Measurements from ENCODE around the gene CDKAL1.

Gene CDKAL1

DNA sequence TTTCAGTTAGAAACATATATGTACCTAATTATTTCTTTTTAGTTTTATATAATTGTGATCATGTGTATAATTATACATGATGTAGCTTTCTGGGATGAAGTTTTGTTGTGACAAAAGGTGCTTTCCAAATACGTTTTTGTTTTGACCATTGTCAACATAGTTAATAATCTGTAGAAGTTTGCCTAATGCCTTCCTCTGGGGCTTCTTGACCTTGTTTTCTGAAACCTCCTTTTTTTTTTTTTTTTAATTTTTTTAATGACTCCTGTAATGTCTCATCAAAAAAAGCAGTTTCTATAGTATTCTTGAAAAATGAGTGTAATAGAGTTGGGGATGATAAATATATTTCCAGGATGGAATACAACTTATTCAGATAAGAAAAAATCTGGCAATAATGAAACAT is 624.6 kb downstream of the CDKAL1 start:
- DNase-seq (ENCODE audit: low read depth in 2 of 3, low spot score in 1 of 3) = no peak

- no peak for DNase-seq (ENCODE audit: low read depth in 2 of 3, low spot score in 1 of 3)
Observed at GRCh38 chr6:21159465-21159864, 625.2 kb downstream of the CDKAL1 start.

DNA sequence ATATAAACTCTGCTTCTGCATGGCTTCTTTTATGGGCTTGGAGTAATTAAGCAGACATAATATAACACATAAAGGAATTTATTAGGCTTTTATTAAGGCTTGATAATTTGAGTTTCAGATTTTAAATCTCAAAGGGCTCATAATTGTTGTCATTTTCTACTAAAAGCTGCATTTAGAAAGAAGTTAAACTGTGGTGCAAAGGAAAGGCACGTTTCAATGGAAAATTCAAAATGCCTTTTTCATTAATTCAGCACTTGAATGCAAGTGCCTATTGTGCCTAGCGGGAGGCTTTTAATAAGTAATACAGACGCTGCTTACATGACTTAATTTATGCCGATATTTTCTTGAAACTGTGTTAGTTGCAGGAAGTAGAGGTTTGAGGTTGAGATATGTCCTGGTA is 627.5 kb downstream of the CDKAL1 start:
- DNase-seq (ENCODE audit: low read depth in 2 of 3, low spot score in 1 of 3) = no peak

DNA sequence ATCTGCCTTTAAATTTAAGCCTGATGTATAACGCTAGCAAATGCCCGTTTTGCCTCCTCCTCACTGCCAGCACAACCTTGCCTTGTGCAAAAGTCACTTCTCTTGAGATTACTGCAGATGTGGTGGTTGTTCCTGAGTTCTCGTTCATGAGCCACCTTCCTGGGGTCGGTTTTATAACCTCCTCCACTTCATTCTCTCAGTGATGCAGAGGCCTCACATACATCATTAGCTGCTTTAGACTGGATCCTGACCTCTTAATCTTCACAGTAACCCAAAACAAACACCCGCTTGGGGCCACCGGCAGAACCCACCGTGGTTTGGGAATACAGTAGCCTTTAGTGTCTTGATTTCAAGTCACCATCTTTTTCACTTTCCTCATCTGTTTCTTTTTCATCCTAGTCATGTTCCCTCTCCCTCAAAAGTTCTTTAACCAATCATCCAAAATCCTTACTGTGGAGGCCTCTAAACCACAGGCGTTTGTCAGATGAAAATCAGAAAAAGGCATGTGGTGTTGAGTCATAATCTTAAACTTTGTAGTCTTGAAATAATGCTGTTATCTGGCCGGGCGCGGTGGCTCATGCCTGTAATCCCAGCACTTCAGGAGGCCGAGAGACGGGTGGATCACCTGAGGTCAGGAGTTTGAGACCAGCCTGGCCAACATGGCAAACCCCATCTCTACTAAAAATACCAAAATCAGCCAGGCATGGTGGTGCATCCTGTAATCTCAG is 629.0 kb downstream of the CDKAL1 start:
- DNase-seq (ENCODE audit: low read depth in 2 of 3, low spot score in 1 of 3) = no peak

DNA sequence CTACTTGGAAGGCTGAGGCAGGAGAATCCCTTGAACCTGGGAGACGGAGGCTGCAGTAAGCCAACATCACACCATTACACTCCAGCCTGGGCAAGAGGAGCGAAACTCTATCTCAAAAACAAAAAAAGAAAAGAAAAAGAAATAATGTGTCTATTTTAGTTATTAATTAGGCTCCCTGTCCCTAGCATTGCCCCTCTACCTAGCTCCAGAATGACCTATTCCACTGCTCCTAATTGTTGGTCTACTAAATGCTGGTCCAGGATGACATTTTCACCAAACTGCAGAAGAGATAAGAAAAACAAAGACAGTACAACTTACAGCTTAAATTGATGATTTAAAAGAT is 629.6 kb downstream of the CDKAL1 start:
- DNase-seq (ENCODE audit: low read depth in 2 of 3, low spot score in 1 of 3) = no peak

DNA sequence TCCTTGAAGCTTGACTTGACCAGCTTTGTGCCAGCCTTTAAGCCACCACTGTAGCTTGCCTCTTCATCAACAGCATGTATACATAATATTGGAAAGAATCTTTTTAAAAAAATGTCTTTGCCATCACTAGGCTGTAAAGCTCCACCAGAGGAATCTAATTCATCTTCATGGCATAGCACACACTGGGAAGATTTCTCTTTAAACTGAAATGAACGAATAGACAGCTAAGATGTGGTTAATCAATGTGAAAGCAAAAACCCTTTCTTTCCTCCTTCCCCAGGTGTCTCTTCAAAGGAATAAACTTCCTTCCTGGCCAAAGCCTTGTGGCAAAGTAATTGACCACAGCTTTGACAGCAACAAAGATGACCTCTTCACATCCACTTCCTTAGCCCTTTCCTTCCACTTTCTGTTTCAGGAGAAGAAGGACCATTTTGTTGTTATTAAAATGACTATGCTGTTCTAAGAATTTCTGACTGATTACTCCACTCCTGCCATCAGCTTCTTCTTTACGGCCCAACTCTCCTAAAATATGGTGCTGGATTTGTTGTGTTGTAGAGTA is 630.6 kb downstream of the CDKAL1 start:
- no peak for DNase-seq (ENCODE audit: low read depth in 2 of 3, low spot score in 1 of 3)

GRCh38 chr6:21166754-21167153 is 632.5 kb downstream of the CDKAL1 start:
- no peak for DNase-seq (ENCODE audit: low read depth in 2 of 3, low spot score in 1 of 3)

DNA sequence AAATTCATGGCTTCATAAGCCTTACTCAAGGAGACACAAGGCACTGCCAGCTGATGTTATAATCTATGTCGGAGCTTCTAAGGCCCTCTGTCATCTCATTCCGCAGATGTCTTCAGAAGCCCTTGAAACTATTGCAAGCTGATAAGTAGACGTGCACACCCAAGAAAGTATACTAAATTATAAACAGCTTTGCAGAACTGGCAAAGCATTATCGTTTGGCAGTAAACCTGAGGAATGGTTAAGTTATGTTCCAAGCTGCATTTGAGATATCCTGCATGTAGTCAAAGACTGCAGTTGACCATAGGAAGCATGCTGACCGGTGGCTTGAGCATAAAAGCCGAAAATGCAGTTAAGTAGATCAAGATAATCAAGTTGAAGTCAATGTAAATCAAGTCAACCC is 633.5 kb downstream of the CDKAL1 start:
- no peak for DNase-seq (ENCODE audit: low read depth in 2 of 3, low spot score in 1 of 3)

- no peak for DNase-seq (ENCODE audit: low read depth in 2 of 3, low spot score in 1 of 3)
Observed at GRCh38 chr6:21171801-21172200, 637.5 kb downstream of the CDKAL1 start.

- no peak for DNase-seq (ENCODE audit: low read depth in 2 of 3, low spot score in 1 of 3)
Observed at GRCh38 chr6:21173031-21173430, 638.8 kb downstream of the CDKAL1 start.

GRCh38 chr6:21173678-21174077 is 639.4 kb downstream of the CDKAL1 start:
- no peak for DNase-seq (ENCODE audit: low read depth in 2 of 3, low spot score in 1 of 3)

DNA sequence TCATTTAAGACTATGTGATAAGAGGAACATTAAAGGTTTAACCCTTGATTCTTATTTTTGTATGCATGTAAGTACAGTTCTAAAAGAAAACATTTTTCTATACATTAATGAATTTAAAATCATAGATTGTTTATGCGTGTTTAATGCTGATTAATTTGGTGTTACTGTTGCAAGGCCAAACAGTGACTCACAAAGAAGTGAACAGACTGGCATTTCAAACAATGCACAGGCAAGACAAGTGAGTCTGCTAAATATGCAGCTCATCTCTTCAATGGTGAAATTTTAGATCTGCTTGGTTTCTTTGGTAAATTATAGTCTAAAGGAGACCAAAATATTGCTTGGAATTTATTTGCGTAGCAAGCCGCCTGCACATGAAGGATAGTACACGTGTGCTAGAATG is 641.9 kb downstream of the CDKAL1 start:
- no peak for DNase-seq (ENCODE audit: low read depth in 2 of 3, low spot score in 1 of 3)

DNA sequence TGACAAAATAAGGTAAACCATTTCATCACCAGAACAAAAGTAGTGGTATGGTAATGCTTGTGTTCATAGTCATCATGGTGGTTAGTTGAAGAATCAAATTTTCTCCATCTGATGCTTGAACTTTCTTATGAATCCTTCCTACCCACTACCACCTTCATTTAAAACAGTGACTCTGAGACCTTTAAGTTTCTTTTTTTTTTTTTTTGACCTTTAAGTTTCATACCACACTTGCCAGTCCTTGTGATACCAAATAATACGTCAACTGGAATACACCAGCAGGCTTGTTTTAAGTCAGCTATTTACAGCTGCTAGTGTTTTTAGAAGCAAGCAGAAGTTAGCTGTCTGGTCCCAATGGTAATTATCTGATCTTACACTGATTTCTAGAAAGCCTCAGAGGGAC is 645.9 kb downstream of the CDKAL1 start:
- DNase-seq (ENCODE audit: low read depth in 2 of 3, low spot score in 1 of 3) = no peak

DNA sequence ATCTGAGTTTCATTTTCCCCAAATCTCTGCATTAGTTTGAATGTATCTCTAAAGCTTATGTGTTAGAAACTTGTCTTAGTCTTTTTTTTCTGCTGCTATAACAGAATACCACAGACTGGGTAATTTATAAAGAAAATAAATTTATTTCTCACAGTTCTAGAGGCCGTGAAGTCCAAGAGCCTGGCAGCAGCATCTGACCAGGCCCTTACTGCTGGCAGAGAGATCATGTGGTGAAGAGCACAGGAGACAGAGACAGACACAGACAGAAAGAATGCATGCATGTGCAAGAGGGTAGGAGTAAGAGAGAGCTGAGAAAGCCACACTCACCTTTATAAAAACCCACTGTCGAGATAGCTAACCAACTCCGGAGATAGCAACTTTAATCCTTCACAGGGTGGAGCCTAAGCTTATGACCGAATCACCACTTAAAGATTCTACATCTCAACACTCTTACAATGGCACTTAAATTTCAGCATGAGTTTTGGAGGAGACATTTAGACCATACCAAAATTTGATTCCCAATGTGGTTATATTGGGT is 646.6 kb downstream of the CDKAL1 start:
- no peak for DNase-seq (ENCODE audit: low read depth in 2 of 3, low spot score in 1 of 3)

DNA sequence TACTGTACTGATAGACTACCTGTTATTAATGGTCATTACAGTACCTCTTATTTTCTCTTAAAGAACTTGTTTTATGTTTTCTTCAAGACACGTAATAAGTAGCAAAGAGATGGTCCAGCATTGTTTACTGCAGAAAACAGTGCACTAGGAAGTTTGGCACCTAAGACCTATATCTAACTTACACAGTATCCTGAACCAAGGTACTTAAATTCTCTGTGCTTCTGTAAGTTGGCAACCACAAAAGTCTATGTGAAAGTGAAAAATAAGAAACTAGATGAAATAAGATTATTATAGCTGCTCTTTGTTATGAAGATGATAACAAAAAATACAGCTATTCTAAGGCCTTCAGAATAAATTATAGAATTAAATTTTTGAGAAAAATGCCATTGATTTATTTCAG is 647.6 kb downstream of the CDKAL1 start:
- no peak for DNase-seq (ENCODE audit: low read depth in 2 of 3, low spot score in 1 of 3)

DNA sequence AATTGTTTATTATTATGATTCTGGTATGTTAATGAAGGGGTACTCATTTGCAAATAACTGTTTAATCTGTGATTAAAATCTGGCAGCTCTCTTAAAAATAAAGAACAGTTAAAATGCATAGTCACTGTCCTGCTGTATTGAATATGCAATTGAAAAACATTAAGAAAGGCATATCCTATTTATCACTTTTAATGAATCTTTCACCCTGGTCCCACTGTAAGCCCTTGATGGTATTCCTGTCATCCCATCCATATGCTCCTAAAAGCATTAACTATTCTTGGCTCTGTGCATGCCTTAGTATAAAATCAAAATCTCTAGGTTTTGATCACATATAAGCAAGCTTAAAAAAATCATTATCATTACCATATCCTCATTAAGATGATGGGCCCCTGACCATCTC is 648.3 kb downstream of the CDKAL1 start:
- DNase-seq (ENCODE audit: low read depth in 2 of 3, low spot score in 1 of 3) = no peak

DNA sequence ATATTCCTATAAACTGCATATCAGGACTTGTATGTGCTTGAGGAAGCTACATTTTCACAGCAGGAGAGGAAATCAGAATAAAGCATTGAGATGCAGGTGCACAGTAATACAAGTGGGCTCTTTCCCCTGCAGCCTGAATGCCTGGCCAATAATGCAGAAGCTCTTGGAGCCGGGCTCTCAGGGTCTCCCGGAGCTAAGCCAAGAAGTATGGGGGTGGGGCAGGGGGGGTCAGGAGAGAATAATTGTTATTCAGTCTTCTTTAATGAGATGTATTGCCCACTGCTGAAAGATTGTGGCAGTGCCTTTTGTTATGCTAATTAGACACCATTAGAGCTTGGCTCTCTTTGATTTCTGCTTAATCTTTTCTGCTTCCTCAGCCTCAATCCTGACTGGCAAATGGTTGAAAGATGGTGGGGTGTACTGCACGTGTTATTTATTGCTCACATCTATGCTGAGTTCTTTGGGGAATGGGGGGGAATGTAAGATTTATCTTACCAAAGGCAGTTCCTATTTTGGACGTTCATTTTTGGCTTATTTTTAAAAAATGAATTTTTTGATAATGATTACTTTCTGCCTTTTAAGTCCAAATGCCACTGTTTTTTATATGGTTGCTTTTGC is 651.7 kb downstream of the CDKAL1 start:
- no peak for DNase-seq (ENCODE audit: low read depth in 2 of 3, low spot score in 1 of 3)

GRCh38 chr6:21186479-21187055 is 652.3 kb downstream of the CDKAL1 start:
- no peak for DNase-seq (ENCODE audit: low read depth in 2 of 3, low spot score in 1 of 3)

- no peak for DNase-seq (ENCODE audit: low read depth in 2 of 3, low spot score in 1 of 3)
Observed at GRCh38 chr6:21187485-21187884, 653.2 kb downstream of the CDKAL1 start.

DNA sequence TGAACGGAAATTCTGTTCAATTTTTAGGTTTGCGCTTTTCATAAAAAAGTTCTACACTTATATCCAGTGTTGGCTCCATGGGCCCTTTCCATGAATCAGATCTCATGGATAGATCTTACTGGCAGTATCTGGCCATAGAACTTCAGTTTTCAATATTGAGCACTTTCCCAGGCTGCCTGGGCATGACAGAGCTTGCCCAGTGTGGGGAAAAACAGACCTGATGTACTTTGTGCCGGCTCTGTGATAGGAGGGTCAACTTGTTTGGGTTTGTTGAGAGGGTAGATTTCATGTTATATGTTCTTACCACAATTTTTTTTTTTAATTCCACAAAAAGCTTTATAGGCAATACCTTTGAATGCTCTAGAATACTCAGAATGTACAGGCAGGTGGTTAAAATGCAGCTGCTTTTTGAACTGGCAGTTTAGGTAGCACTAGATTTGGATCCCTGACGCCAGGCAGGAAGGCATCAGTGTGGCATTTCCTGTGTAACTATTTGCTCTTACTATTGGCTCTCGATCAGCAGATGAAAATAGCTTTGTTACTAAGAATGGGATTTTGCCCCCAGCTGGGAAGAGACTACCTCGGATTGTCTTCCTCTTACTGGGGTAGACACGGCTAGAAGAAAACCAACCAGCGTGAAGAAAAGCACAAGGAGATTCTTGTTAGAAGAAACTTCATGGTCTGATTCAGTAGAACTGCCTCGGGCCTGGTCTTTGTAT is 654.4 kb downstream of the CDKAL1 start:
- no peak for DNase-seq (ENCODE audit: low read depth in 2 of 3, low spot score in 1 of 3)

DNA sequence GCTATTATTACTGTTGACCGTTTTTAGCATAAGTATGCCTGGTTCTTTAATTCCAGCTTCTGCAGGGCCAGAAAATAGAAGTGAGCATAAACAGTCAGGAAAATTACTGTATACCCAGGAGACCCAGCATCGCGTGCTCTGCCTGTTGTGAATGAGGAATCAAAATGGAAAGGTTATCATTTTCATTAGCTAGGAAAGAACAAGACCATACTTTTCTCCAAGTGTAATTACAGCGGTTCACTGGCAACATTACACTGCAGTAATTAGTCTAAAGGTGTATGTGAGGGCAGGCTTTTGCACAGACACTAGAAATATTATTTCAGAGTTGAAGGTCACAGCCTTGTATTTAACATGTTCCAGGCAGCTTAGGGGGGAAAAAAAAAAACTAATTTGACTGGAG is 655.5 kb downstream of the CDKAL1 start:
- no peak for DNase-seq (ENCODE audit: low read depth in 2 of 3, low spot score in 1 of 3)

DNA sequence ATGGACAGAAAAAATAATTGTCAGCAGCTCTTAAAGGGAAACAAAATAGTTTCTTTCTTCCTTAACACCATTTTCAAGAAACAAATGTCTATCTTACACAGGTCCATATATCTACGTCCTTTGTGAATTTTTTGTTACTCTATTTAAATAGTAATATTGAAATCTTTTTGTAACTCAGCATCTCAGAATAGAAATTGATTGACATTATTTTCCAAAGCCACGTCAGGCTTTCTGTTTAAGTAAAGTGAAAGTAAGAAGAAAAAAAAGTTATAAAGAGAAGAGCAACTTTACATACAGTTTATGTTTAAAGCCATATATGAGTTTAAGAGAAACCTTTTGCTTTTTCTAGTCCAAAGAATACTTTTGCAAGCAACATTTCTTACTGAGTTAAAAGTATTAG is 656.4 kb downstream of the CDKAL1 start:
- no peak for DNase-seq (ENCODE audit: low read depth in 2 of 3, low spot score in 1 of 3)
